ENCODE data around the gene DHPS.
"Not testable (repeated sequence)": the region's sequence is repeated elsewhere in the genome, so short reads cannot be mapped to it uniquely, and the experiment has no call there.

DHPS gene

DNA sequence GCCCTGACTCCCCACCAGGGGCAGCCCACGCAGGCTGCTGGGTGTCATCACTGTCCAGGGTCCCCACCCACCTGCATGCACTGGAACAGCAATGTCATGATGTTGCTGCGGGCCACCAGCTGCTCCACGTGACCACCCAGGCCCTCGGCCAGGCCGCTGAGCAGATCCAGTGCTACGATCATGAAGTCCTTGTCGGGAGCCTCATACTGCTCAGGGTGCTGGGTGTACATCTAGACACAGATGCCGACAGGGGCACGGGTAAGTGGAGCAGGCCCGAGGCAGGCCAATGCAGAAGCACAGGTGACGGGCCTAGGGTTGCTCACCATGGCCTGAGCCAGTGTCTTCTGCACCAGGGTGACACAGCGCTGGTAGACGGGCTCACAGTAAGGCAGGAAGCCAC lies 23.5 kb upstream of the DHPS start:
- DNase-seq, result no peak

DNA sequence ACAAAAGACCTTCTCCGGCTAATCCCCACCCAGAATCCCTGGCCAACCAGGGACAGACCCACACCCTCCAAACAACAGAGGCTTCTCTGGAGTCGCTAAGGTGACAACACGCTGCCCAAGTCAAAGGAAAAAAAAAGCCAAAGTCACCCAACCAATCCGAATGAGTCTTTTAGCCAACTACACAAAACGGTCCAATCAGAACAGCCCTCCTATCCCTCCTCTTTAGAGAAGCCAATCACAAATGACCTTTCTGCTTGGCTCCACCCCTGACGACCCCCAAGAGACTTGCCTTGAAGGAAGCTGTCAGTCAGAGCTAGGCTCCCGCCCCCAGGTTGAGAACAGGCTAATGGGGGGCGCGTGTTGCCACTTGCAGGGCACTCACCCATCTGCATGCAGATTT lies 21.4 kb upstream of the DHPS start:
- DNase-seq, result peak in 1 of 2 experiments; percentile 7

GRCh38 chr19:12701596-12702282 lies 20.1 kb upstream of the DHPS start:
- DNase-seq, result no peak

DNA sequence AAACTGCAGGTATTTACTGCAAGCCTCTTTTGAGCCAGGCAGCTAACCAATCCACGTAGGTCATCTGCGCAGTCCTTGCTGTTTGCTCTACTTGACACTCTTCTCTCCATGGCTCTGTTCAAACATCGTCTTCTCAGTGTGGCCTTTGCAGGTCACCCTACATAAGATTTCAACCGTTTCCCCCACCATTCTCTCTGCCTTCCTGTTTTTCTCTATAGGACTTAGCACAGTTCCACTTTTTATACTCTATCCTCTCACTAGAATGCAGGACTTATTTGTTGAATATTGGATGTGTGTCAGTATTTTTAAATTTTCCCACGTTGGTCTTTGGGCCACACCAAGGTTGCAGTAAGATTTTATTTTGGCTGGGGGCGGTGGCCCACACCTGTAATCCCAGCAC lies 16.5 kb upstream of the DHPS start:
- DNase-seq, result no peak

- not testable (repeated sequence) for DNase-seq
Measured at GRCh38 chr19:12697425-12697824, 15.7 kb upstream of the DHPS start.

- peak; percentile 89 to 91 for DNase-seq
Measured at GRCh38 chr19:12696366-12697335, 15.0 kb upstream of the DHPS start, which contains the start of gene FBXW9. Gene FBXW9, minus strand, starts transcription at chr19:12696631. Its CDS starts 50 bp downstream, at chr19:12696581.

GRCh38 chr19:12695997-12696365 lies 14.3 kb upstream of the DHPS start:
- no peak for DNase-seq

DNA sequence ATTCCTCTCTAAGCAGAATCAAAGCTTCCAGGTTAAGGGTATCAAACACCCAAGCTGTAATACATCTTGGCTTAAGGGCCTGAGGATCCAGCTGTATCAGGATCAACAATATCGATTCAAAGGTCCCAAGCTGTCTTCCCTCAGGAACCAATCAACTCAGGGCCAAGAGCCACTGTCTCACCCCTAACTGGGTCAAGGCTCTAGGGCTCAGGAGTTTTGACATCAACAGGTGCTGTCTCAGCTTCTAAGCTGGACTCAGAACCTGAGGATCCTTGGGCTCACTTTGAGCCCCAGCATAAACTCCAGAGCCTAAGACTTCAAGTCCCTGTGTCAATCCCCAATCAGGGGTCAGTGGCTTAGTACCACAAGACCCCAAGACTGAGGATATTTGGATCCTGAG lies 13.8 kb upstream of the DHPS start:
- no peak for DNase-seq

- no peak for DNase-seq
Measured at GRCh38 chr19:12695096-12695495, 13.4 kb upstream of the DHPS start.

DNA sequence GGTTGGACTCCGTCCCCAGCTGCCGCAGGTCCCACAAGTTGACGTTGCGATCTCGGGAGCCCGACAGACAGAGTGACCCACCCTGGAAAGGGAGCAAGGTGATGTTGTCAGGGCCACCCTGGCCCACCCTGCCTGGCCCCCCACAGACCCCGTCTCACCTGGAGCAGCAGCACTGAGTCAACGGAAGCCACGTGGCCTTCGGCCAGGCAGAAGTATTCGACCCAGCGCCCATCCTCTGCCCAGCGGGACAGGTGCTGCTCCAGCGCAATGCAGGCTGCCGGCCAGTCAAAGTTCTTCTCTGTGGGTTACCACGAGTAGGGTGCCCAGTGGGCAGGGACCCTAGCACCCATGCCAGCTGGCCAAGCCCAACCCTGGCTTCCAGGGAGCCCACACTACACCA lies 13.0 kb upstream of the DHPS start:
- no peak for DNase-seq

GRCh38 chr19:12692960-12693359 lies 11.3 kb upstream of the DHPS start:
- DNase-seq, result no peak

GRCh38 chr19:12689581-12690216 lies 8.0 kb upstream of the DHPS start:
- no peak for DNase-seq

GRCh38 chr19:12689012-12689411 lies 7.3 kb upstream of the DHPS start:
- DNase-seq, result no peak

- DNase-seq, result no peak
Measured at GRCh38 chr19:12687496-12688196, 6.0 kb upstream of the DHPS start, which contains the start of gene GNG14. Gene GNG14, plus strand, starts transcription at chr19:12687998. Its CDS starts 51 bp downstream, at chr19:12688049.

GRCh38 chr19:12685831-12686230 lies 4.2 kb upstream of the DHPS start:
- no peak for DNase-seq

DNA sequence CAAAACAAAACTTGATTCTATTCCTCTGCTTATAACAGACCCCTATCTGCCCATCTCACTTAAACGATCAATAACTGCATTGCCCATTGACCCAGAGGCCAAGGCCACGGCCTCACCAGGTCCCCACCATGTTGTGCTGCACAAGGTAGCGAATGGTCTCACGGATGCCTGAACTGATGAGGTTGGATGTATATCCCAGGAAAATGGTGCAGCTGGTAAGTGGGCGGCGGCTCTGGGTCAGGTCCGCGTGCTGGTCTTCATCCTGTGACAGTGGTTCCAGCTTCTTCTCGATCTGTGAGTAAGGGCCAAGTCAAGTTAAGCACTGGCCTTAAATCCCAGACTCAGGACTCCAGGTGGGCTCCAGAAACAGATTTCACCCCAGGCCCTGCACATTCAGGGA lies 1.6 kb downstream of the DHPS start:
- no peak for DNase-seq

- not testable (repeated sequence) for DNase-seq
Measured at GRCh38 chr19:12678039-12678438, 3.6 kb downstream of the DHPS start.

DNA sequence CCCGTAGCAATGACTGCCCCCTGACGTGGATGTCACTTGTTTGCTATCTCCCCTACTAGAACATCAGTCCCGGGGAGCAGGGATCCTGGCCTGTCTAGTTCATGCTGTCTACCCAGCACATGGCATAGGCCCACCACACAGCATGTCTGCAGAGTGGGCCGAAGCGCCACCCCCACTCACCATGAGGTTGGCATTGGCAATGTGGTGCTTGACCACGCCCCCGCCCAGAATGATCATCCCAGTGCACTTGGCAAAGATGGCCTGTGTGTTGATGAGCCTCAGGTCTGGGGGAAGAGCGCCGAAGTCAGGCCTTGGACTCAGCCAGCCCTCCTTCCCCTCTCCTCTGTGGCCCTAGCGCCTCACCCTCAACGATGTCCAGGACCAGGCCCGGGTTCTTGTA lies 4.8 kb downstream of the DHPS start:
- DNase-seq, result no peak

DNA sequence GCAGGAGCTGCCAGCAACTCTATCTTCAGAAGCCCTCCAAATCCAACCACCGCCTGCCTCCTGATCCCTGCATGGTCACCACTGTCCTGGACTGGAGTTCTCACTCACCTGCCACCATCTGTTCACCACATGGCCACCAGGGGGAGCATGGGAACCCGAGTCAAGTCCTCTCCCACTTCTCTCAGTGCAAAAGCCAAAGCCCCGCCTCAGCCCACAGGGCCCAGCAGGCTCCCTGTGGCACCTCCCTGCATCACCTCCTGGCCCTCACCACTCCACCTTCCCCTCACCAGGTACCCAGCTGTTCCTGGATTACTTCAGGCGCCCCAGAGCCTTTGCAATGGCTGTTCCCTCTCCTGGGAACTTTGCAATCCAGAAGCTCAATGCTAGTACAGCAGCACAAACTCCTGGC lies 5.3 kb downstream of the DHPS start:
- DNase-seq, result peak; percentile 77 to 78

GRCh38 chr19:12675940-12676339 lies 5.7 kb downstream of the DHPS start:
- DNase-seq, result no peak

DNA sequence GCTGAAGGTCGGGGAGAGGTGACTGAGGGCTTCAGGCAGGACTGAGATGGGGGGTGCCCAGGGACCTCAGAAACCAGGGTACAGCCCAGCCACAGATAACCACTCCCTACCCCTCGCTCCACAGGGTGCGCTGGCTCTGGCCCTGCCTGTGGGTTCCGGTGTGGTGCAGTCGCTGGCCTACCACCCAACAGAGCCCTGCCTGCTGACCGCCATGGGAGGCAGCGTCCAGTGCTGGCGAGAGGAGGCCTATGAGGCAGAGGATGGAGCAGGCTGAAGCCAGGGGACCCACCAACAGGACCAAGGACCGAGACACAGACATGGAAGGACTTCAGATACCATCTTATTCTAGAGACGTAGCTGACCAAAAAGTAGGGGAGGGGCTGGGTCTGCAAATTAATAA lies 6.3 kb downstream of the DHPS start:
- DNase-seq, result no peak

- no peak for DNase-seq
Measured at GRCh38 chr19:12672744-12673143, 8.9 kb downstream of the DHPS start.

Measured in SHP77 (cell line).